HepG2 (cell line): Measurements from ENCODE around the gene C1R. TPM values are rescaled to one million over a fixed set of nuclear protein-coding genes. Genes with fewer than 3 reads are reported as not detected.
A peak's percentile ranks its signal among the peaks of the same experiment; 100 is the strongest.

Source experiments
- CBX2 ChIP-seq, 2 experiments: fragments of 200-600 bp in 1 of 2; sonication (generic); formaldehyde crosslinking in 1 of 2; IDR thresholded peaks; 2 replicates each; pipeline versions ENCODE4 v1.7.0 to v1.8.1; 2018 to 2022; ENCODE audit warnings: low read depth in 2 of 2, low read length in 1 of 2, mild to moderate bottlenecking in 1 of 2, missing genetic modification reagents in 1 of 2
- FIP1L1 ChIP-seq: fragments of 200-400 bp; formaldehyde crosslinking; IDR thresholded peaks from 2 replicates; pipeline ENCODE4 v1.6.1; 2018; ENCODE audit warnings: low read depth, mild to moderate bottlenecking, low read length, moderate library complexity, borderline replicate concordance; ENCODE audit not compliant: insufficient read depth
- HOXA5 ChIP-seq: sonication (generic); formaldehyde crosslinking; IDR thresholded peaks from 2 replicates; pipeline ENCODE4 v1.4.0; 2020; ENCODE audit warnings: missing genetic modification reagents
- KDM5A ChIP-seq: fragments of 200-600 bp; sonication (generic); IDR thresholded peaks from 2 replicates; pipeline ENCODE4 v1.7.0; 2018; ENCODE audit warnings: antibody characterized with exemption, mild to moderate bottlenecking, low read length, borderline replicate concordance
- NR3C1 ChIP-seq: sonication (generic); formaldehyde crosslinking; IDR thresholded peaks from 2 replicates; pipeline ENCODE4 v1.4.0; 2020; ENCODE audit warnings: missing genetic modification reagents
- PAF1 ChIP-seq: IDR thresholded peaks from 2 replicates; pipeline ENCODE4 v1.6.1; 2016; ENCODE audit warnings: missing genetic modification reagents, missing compliant biosample characterization
- PATZ1 ChIP-seq: sonication (generic); formaldehyde crosslinking; IDR thresholded peaks from 2 replicates; pipeline ENCODE4 v1.4.0; 2020; ENCODE audit warnings: missing genetic modification reagents
- RFX5 ChIP-seq: IDR thresholded peaks from 2 replicates; pipeline ENCODE4 v1.6.1; 2011; ENCODE audit warnings: low read depth, low read length, improper control_type of control experiment
- SIX4 ChIP-seq: sonication (generic); formaldehyde crosslinking; IDR thresholded peaks from 2 replicates; pipeline ENCODE4 v1.4.0; 2020; ENCODE audit warnings: missing genetic modification reagents
- SUZ12 ChIP-seq: fragments of 150-350 bp; IDR thresholded peaks from 2 replicates; pipeline ENCODE4 v1.6.1; 2014; ENCODE audit warnings: low read depth, low read length
- TGIF2 ChIP-seq: IDR thresholded peaks from 2 replicates; pipeline ENCODE4 v1.6.1; 2016; ENCODE audit warnings: control low read depth, missing compliant biosample characterization
- ZBTB43 ChIP-seq: sonication (generic); formaldehyde crosslinking; conservative IDR thresholded peaks from 2 replicates; pipeline ENCODE4 v1.4.0; 2020; ENCODE audit warnings: missing genetic modification reagents
- ZNF367 ChIP-seq: sonication (generic); formaldehyde crosslinking; IDR thresholded peaks from 2 replicates; pipeline ENCODE4 v1.4.0; 2020; ENCODE audit warnings: missing genetic modification reagents, borderline replicate concordance
- ZNF496 ChIP-seq: sonication (generic); formaldehyde crosslinking; IDR thresholded peaks from 2 replicates; pipeline ENCODE4 v1.8.1; 2023; ENCODE audit warnings: mild to moderate bottlenecking, moderate library complexity, missing genetic modification reagents; ENCODE audit not compliant: insufficient replicate concordance
- ZNF589 ChIP-seq: sonication (generic); formaldehyde crosslinking; conservative IDR thresholded peaks from 2 replicates; pipeline ENCODE4 v1.8.0; 2022; ENCODE audit warnings: mild to moderate bottlenecking, moderate library complexity, missing genetic modification reagents
- ZNF619 ChIP-seq: sonication (generic); formaldehyde crosslinking; IDR thresholded peaks from 2 replicates; pipeline ENCODE4 v1.4.0; 2020; ENCODE audit warnings: mild to moderate bottlenecking, missing genetic modification reagents
- ZNF678 ChIP-seq: sonication (generic); formaldehyde crosslinking; IDR thresholded peaks from 2 replicates; pipeline ENCODE4 v1.4.0; 2020; ENCODE audit warnings: mild to moderate bottlenecking, missing genetic modification reagents
- ZSCAN9 ChIP-seq: IDR thresholded peaks from 2 replicates; pipeline ENCODE4 v1.6.1; 2016; ENCODE audit warnings: borderline replicate concordance
- polyA plus RNA-seq, 8 experiments: library from polyadenylated mRNA; depleted of rRNA in 3 of 8; stranded (reverse) in 7 of 8; unstranded in 1 of 8; fragments of >200 nt; fragmentation: Illumina TruSeq in 4 of 8; extraction: Trizol in 4 of 8; gene quantifications; 2 replicates each; pipeline versions ENCODE4 v1.2.1 to v1.2.3, GENCODE V29; 2011 to 2016; ENCODE audit warnings: low read depth in 4 of 8, missing spikeins in 1 of 8, mixed read lengths in 1 of 8; ENCODE audit not compliant: insufficient read depth in 1 of 8
- total RNA-seq, 5 experiments: library from RNA; depleted of rRNA; stranded (reverse); fragments of >200 nt; fragmentation: Illumina TruSeq; extraction: Trizol; gene quantifications; 2 replicates each; pipeline ENCODE4 v1.2.3, GENCODE V29; 2016; ENCODE audit warnings: low read depth in 1 of 5
- TF ChIP-seq, protein P1 (sequence below): sonication (generic); formaldehyde crosslinking; IDR thresholded peaks from 2 replicates; pipeline ENCODE4; 2020; ENCODE audit warnings: missing genetic modification reagents, mild to moderate bottlenecking, borderline replicate concordance
- TF ChIP-seq, protein P2 (sequence below): sonication (generic); formaldehyde crosslinking; IDR thresholded peaks from 2 replicates; pipeline ENCODE4 v1.5.0; 2020; ENCODE audit warnings: missing genetic modification reagents

The C1R gene
- total and polyA plus RNA-seq, 2 of the 13 experiments (the other 11 are each of a cell fraction or from before 2014, with no cell fraction given) = 3.5 to 6.5 TPM

DNA sequence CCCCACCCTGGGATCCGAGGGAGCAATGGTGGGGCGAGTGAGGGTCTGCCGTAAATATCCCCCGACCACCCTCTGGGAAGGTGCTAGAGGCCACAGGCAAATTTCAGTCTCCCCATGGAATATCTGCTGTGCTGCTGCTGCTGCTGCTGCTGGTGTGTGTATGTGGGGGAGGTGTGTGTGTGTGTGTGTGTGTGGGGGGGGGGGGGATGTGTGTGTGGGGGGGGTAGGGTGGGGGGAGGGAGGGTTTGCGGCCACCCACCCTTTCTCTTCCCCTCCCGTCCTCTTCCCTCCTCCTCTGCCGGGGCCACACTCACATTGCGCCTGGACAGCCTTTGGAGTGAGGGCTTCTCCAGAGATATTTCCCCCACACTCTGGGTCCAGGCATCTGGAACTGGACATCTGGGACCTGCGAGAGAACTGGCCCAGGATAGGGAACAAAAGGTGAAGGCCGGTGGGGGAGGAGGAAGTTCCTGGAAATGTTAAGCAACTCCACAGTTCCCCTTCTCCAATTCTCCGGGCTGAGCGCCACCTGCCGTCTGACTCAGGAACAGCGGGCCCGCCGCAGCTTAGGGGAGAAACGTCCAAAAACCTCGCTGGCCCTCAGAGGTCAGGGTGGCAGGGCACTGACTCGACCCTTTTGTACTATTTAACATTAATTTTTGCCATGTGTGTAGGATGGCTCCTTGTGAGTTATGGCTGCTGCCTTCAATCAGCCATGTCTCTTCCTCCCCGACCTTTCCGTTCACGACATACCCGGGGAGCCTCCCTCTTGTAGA lies 16.7 kb upstream of the C1R start, which contains the start of gene C1RL (continued):
- no peak for TF ChIP-seq ZNF619 (CRISPR knock-in tag)
- 0 out of 2 replicates have a peak, but pooled peaks have one; percentile 48 for TF ChIP-seq ZSCAN9 (CRISPR knock-in tag)
- TF ChIP-seq ZNF367 (CRISPR knock-in tag) = 0 out of 2 replicates have a peak, but pooled peaks have one; percentile 52
- no peak for TF ChIP-seq FIP1L1
- no peak for TF ChIP-seq ZNF496 (CRISPR knock-in tag)
- no peak for TF ChIP-seq ZNF678
- TF ChIP-seq PAF1 (CRISPR knock-in tag) = no peak
- TF ChIP-seq SUZ12 = no peak
- TF ChIP-seq, protein P1, sequence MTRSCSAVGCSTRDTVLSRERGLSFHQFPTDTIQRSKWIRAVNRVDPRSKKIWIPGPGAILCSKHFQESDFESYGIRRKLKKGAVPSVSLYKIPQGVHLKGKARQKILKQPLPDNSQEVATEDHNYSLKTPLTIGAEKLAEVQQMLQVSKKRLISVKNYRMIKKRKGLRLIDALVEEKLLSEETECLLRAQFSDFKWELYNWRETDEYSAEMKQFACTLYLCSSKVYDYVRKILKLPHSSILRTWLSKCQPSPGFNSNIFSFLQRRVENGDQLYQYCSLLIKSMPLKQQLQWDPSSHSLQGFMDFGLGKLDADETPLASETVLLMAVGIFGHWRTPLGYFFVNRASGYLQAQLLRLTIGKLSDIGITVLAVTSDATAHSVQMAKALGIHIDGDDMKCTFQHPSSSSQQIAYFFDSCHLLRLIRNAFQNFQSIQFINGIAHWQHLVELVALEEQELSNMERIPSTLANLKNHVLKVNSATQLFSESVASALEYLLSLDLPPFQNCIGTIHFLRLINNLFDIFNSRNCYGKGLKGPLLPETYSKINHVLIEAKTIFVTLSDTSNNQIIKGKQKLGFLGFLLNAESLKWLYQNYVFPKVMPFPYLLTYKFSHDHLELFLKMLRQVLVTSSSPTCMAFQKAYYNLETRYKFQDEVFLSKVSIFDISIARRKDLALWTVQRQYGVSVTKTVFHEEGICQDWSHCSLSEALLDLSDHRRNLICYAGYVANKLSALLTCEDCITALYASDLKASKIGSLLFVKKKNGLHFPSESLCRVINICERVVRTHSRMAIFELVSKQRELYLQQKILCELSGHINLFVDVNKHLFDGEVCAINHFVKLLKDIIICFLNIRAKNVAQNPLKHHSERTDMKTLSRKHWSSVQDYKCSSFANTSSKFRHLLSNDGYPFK (CRISPR knock-in tag) = no peak; the same call in 1 of the 2 replicates
- TF ChIP-seq, protein P2, sequence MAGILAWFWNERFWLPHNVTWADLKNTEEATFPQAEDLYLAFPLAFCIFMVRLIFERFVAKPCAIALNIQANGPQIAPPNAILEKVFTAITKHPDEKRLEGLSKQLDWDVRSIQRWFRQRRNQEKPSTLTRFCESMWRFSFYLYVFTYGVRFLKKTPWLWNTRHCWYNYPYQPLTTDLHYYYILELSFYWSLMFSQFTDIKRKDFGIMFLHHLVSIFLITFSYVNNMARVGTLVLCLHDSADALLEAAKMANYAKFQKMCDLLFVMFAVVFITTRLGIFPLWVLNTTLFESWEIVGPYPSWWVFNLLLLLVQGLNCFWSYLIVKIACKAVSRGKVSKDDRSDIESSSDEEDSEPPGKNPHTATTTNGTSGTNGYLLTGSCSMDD = no peak
- no peak for TF ChIP-seq KDM5A
- peak; percentile 88 for TF ChIP-seq HOXA5 (CRISPR knock-in tag)
- TF ChIP-seq CBX2 (IDR thresholded peaks at IDR 0.05; ENCODE audit: low read depth, low read length) = no peak
- TF ChIP-seq CBX2 (CRISPR knock-in tag; IDR thresholded peaks at IDR 0.05; ENCODE audit: low read depth) = no peak
- TF ChIP-seq ZNF589 (CRISPR knock-in tag) = peak; percentile 48; the same call in 1 of the 2 replicates
- peak; percentile 61; the same call in 1 of the 2 replicates for TF ChIP-seq ZBTB43 (CRISPR knock-in tag)
- peak; percentile 80 for TF ChIP-seq PATZ1 (CRISPR knock-in tag)
- TF ChIP-seq NR3C1 (CRISPR knock-in tag) = no peak
- TF ChIP-seq RFX5 = no peak
- no peak for TF ChIP-seq TGIF2
- TF ChIP-seq SIX4 (CRISPR knock-in tag) = peak; percentile 27; the same call in 1 of the 2 replicates
